ENCODE results near the gene MUC5B. TPM values are rescaled to one million over a fixed set of nuclear protein-coding genes. Genes with fewer than 3 reads are reported as not detected.
A peak's percentile ranks its signal among the peaks of the same experiment; 100 is the strongest.

MUC5B gene
- total and polyA plus RNA-seq, 2 of the 13 experiments (the other 11 are each of a cell fraction or from before 2014, with no cell fraction given): 0.01 TPM; not detected in 1

DNA sequence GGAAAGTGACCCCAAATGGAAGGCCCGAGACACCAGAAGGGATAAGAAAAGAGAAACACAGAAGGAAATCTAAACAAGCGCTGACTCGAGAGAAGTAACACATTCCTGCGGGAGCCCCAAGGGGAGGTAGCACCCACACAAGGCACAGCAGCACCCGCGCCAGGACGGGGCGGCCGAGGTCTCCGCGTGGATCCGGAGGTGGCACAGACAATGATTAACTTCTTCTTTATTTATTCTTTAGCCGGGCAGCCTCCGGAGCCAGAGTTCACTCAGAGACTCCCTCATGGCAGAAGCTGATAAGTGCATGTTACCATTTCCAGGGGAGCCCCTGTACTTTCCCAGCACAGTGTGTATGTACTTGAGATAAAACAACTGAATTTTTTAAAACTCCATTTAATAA, 81.5 kb downstream of the MUC5B start:
- FAIRE-seq: peak; percentile 86
- Histone ChIP-seq H3K9me3 (ENCODE audit: low read length) (no peaks in the 10 kb centered on the region), H3K79me2 (ENCODE audit: insufficient read depth, low read length) (peaks cover 86% of the 10 kb centered on the region), H3K4me2 (ENCODE audit: low read depth, low read length) (peak overlapping the region; percentile 83), H3K27me3 (ENCODE audit: control insufficient read depth in 1 of 2, insufficient read depth in 2 of 2, low read length in 2 of 2) (no peaks in the 10 kb centered on the region), H3K4me1 (ENCODE audit: insufficient read depth, low read length) (peaks cover 88% of the 10 kb centered on the region), H3K4me3 (replicated peaks in 1 of 3; ENCODE audit: insufficient read depth in 1 of 3, low read depth in 2 of 3, low read length in 3 of 3) (peak overlapping the region in 2 of 3 experiments; percentile 53 to 69; a peak in 4 of 6 replicates), H3K9ac (ENCODE audit: insufficient read depth, low read depth, low read length) (peak overlapping the region; percentile 70), H3K36me3 (replicated peaks in 1 of 2; ENCODE audit: control insufficient read depth in 1 of 2, insufficient read depth in 2 of 2, low read length in 2 of 2) (peaks cover 3 to 8% of the 10 kb centered on the region in 2 experiments; a peak in 3 of 5 replicates), H3K27ac (ENCODE audit: extremely low read length, insufficient read depth, low read length) (peak overlapping the region; percentile 95), H2AFZ (ENCODE audit: low read length) (no peak overlapping the region), H4K20me1 (ENCODE audit: insufficient read depth, low read length) (no peaks in the 10 kb centered on the region)
- ChIA-PET POLR2A (interaction anchor here (1.0 to 2.2 kb wide), 4 partner anchors 23 to 47 kb away, joined by 3 to 15 read pairs (median 4); no protein-coding TSS in a partner anchor), CTCF (ENCODE audit: low intra/inter-chr PET ratio, low total read pairs) (no interaction called here)
- intact Hi-C loops (cut with micrococcal nuclease; ENCODE audit: unreplicated experiment): loop anchor here (10.0 kb wide), 1 partner anchor 80 kb away; the partner anchor contains the start of gene BRSK2
- BruUV-seq (replicated peaks): no TSS peak
- peak; percentile 73 for ATAC-seq
- 1% methylated on average over 11 of the region's 14 CpGs for WGBS (ENCODE audit: low lambda C conversion rate)
- DNase-seq (ENCODE audit: low spot score): peak; percentile 81
- in situ Hi-C loops (cut with HindIII; ENCODE audit: extremely low pct_ligation_motif_present, low pct_unique_long_range_greater_than_20kb): no loop called here
- TF ChIP-seq, protein P1, sequence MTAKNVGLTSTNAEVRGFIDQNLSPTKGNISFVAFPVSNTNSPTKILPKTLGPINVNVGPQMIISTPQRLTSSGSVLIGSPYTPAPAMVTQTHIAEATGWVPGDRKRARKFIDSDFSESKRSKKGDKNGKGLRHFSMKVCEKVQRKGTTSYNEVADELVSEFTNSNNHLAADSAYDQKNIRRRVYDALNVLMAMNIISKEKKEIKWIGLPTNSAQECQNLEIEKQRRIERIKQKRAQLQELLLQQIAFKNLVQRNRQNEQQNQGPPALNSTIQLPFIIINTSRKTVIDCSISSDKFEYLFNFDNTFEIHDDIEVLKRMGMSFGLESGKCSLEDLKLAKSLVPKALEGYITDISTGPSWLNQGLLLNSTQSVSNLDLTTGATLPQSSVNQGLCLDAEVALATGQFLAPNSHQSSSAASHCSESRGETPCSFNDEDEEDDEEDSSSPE (CRISPR knock-in tag; IDR thresholded peaks at IDR 0.05): peak; percentile 57; the same call in 1 of the 2 replicates
- TF ChIP-seq MATR3 (CRISPR knock-in tag; IDR thresholded peaks at IDR 0.05) (no peak), POLR2AphosphoS5 (IDR thresholded peaks at IDR 0.05; ENCODE audit: low read depth, low read length) (peak; percentile 94), YEATS4 (CRISPR knock-in tag; IDR thresholded peaks at IDR 0.05; ENCODE audit: borderline replicate concordance) (peak; percentile 47; the same call in 1 of the 2 replicates), RBM39 (IDR thresholded peaks at IDR 0.05; ENCODE audit: low read depth, low read length, poor library complexity, severe bottlenecking) (no peak), NFE2 (CRISPR knock-in tag; IDR thresholded peaks at IDR 0.05) (no peak), U2AF1 (optimal IDR thresholded peaks at IDR 0.05; ENCODE audit: low read depth, low read length) (no peak), KDM4B (CRISPR knock-in tag; IDR thresholded peaks at IDR 0.05) (0 out of 2 replicates have a peak, but pooled peaks have one; percentile 36), ZNF790 (CRISPR knock-in tag; IDR thresholded peaks at IDR 0.05; ENCODE audit: borderline replicate concordance) (no peak), FOXK1 (CRISPR knock-in tag; IDR thresholded peaks at IDR 0.05; ENCODE audit: borderline replicate concordance, low read depth) (peak; percentile 55; the same call in 1 of the 2 replicates), ZNF234 (CRISPR knock-in tag; conservative IDR thresholded peaks at IDR 0.05) (no peak), ZNF253 (CRISPR knock-in tag; IDR thresholded peaks at IDR 0.05; ENCODE audit: borderline replicate concordance) (no peak), SMARCE1 (IDR thresholded peaks at IDR 0.05; ENCODE audit: borderline replicate concordance) (no peak), ZNF839 (CRISPR knock-in tag; IDR thresholded peaks at IDR 0.05; ENCODE audit: borderline replicate concordance) (no peak)
- TF ChIP-seq, protein P2, sequence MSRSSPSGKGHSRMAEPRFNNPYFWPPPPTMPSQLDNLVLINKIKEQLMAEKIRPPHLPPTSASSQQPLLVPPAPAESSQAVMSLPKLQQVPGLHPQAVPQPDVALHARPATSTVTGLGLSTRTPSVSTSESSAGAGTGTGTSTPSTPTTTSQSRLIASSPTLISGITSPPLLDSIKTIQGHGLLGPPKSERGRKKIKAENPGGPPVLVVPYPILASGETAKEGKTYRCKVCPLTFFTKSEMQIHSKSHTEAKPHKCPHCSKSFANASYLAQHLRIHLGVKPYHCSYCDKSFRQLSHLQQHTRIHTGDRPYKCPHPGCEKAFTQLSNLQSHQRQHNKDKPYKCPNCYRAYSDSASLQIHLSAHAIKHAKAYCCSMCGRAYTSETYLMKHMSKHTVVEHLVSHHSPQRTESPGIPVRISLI (CRISPR knock-in tag; IDR thresholded peaks at IDR 0.05; ENCODE audit: borderline replicate concordance): no peak
- TF ChIP-seq, protein P3, sequence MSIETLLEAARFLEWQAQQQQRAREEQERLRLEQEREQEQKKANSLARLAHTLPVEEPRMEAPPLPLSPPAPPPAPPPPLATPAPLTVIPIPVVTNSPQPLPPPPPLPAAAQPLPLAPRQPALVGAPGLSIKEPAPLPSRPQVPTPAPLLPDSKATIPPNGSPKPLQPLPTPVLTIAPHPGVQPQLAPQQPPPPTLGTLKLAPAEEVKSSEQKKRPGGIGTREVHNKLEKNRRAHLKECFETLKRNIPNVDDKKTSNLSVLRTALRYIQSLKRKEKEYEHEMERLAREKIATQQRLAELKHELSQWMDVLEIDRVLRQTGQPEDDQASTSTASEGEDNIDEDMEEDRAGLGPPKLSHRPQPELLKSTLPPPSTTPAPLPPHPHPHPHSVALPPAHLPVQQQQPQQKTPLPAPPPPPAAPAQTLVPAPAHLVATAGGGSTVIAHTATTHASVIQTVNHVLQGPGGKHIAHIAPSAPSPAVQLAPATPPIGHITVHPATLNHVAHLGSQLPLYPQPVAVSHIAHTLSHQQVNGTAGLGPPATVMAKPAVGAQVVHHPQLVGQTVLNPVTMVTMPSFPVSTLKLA (IDR thresholded peaks at IDR 0.05): 0 out of 2 replicates have a peak, but pooled peaks have one; percentile 10
- TF ChIP-seq, protein P4, sequence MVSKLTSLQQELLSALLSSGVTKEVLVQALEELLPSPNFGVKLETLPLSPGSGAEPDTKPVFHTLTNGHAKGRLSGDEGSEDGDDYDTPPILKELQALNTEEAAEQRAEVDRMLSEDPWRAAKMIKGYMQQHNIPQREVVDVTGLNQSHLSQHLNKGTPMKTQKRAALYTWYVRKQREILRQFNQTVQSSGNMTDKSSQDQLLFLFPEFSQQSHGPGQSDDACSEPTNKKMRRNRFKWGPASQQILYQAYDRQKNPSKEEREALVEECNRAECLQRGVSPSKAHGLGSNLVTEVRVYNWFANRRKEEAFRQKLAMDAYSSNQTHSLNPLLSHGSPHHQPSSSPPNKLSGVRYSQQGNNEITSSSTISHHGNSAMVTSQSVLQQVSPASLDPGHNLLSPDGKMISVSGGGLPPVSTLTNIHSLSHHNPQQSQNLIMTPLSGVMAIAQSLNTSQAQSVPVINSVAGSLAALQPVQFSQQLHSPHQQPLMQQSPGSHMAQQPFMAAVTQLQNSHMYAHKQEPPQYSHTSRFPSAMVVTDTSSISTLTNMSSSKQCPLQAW (CRISPR knock-in tag; IDR thresholded peaks at IDR 0.05): peak; percentile 94
- TF ChIP-seq, protein P5, sequence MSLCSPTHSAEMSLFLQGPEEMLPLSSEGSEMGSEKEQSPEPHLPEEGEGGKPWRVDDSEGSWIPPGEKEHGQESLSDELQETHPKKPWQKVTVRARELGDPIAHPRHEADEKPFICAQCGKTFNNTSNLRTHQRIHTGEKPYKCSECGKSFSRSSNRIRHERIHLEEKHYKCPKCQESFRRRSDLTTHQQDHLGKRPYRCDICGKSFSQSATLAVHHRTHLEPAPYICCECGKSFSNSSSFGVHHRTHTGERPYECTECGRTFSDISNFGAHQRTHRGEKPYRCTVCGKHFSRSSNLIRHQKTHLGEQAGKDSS (CRISPR knock-in tag; IDR thresholded peaks at IDR 0.05; ENCODE audit: borderline replicate concordance, low read depth): no peak

Data from HepG2 (cell line).